Mesodermal cell (in vitro differentiated cells): ENCODE results near the gene IZUMO1. TPM values are rescaled to one million over a fixed set of nuclear protein-coding genes. Genes with fewer than 3 reads are reported as not detected.
"Not testable (repeated sequence)": the region's sequence is repeated elsewhere in the genome, so short reads cannot be mapped to it uniquely, and the experiment has no call there.

Experiments
- H3K27ac ChIP-seq: 2 replicates; pipeline ENCODE4 v1.7.0; 2013; ENCODE audit warnings: mild to moderate bottlenecking, low read depth, low read length, moderate library complexity; ENCODE audit not compliant: severe bottlenecking
- H3K36me3 ChIP-seq: 2 replicates; pipeline ENCODE4 v1.7.1; 2013; ENCODE audit warnings: mild to moderate bottlenecking, low read length, moderate library complexity; ENCODE audit not compliant: control insufficient read depth, insufficient read depth
- H3K4me1 ChIP-seq: one replicate; pipeline ENCODE4 v1.7.1; 2013; ENCODE audit warnings: mild to moderate bottlenecking, low read length; ENCODE audit not compliant: insufficient read depth, control insufficient read depth, poor library complexity, severe bottlenecking
- H3K4me3 ChIP-seq: 2 replicates; pipeline ENCODE4 v1.7.0; 2013; ENCODE audit warnings: low read length, control low read depth, mild to moderate bottlenecking; ENCODE audit not compliant: insufficient read depth, poor library complexity, severe bottlenecking; ENCODE audit errors: extremely low read depth
- H3K9me3 ChIP-seq: 2 replicates; pipeline ENCODE4 v1.7.1; 2013; ENCODE audit warnings: mild to moderate bottlenecking, low read length, moderate library complexity; ENCODE audit not compliant: control insufficient read depth
- WGBS, 2 experiments: methylation state at CpG; one replicate each; pipeline ENCODE4 v1.1.5; 2013; ENCODE audit warnings: missing lambda C conversion rate in 2 of 2; ENCODE audit not compliant: insufficient coverage in 2 of 2; 5-methylcytosine and 5-hydroxymethylcytosine counted together
- polyA plus RNA-seq, 2 experiments: library from polyadenylated mRNA; stranded (reverse); fragments of 50-300 nt; gene quantifications; one replicate each; pipeline ENCODE4 v1.2.3, GENCODE V29; 2013

The IZUMO1 gene
- polyA plus RNA-seq (2013, experiment 1 of 2) = 0.55 TPM
- polyA plus RNA-seq (2013, experiment 2 of 2) = 0.20 TPM

GRCh38 chr19:48746738-48747575 is at the start of gene IZUMO1:
TSS of gene IZUMO1 (minus strand) at chr19:48746909. CDS start at chr19:48745859, 1,050 bp downstream.
- H3K4me3 ChIP-seq = peak within 1 kb of the TSS; percentile 54
- no peaks in the 10 kb centered on the region for H3K9me3 ChIP-seq
- 9 to 16% methylated on average over 16 to 24 of the region's 31 CpGs for WGBS, 2 experiments
- no peaks in the 10 kb centered on the region for H3K36me3 ChIP-seq
- no peaks in the 10 kb centered on the region for H3K4me1 ChIP-seq
- peak within 1 kb of the TSS; percentile 91 for H3K27ac ChIP-seq

GRCh38 chr19:48795685-48796070 is 49.0 kb upstream of the IZUMO1 start:
- H3K27ac ChIP-seq = peak overlapping the region; percentile 41
- WGBS, 2 experiments = 82 to 83% methylated on average over 2 of the region's 2 CpGs
- H3K4me3 ChIP-seq = no peak overlapping the region
- no peaks in the 10 kb centered on the region for H3K36me3 ChIP-seq
- peaks cover 8% of the 10 kb centered on the region for H3K4me1 ChIP-seq
- no peaks in the 10 kb centered on the region for H3K9me3 ChIP-seq

GRCh38 chr19:48795055-48795684 is 48.5 kb upstream of the IZUMO1 start:
- Histone ChIP-seq H3K4me1 (peaks cover 8% of the 10 kb centered on the region), H3K9me3 (no peaks in the 10 kb centered on the region), H3K36me3 (no peaks in the 10 kb centered on the region), H3K4me3 (peak overlapping the region; percentile 44), H3K27ac (no peak overlapping the region)
- WGBS, 2 experiments = 1 to 4% methylated on average over 32 to 34 of the region's 38 CpGs

GRCh38 chr19:48794291-48794690 is 47.6 kb upstream of the IZUMO1 start:
- Histone ChIP-seq H3K27ac (no peak overlapping the region), H3K9me3 (no peaks in the 10 kb centered on the region), H3K4me1 (peaks cover 6% of the 10 kb centered on the region), H3K4me3 (no peak overlapping the region), H3K36me3 (no peaks in the 10 kb centered on the region)
- WGBS, 2 experiments = 86 to 95% methylated on average over 5 to 6 of the region's 6 CpGs

GRCh38 chr19:48793271-48793670 is 46.6 kb upstream of the IZUMO1 start:
- H3K27ac ChIP-seq = no peak overlapping the region
- 79 to 86% methylated on average over 4 to 6 of the region's 8 CpGs for WGBS, 2 experiments
- H3K36me3 ChIP-seq = no peaks in the 10 kb centered on the region
- no peaks in the 10 kb centered on the region for H3K4me1 ChIP-seq
- no peaks in the 10 kb centered on the region for H3K9me3 ChIP-seq
- H3K4me3 ChIP-seq = no peak overlapping the region

GRCh38 chr19:48787331-48787730 is 40.6 kb upstream of the IZUMO1 start:
- H3K27ac ChIP-seq, H3K4me3 ChIP-seq, H3K9me3 ChIP-seq, H3K4me1 ChIP-seq, H3K36me3 ChIP-seq: not testable (repeated sequence)
- 88 to 95% methylated on average over 8 of the region's 9 CpGs for WGBS, 2 experiments

- H3K4me1 ChIP-seq, H3K36me3 ChIP-seq, H3K27ac ChIP-seq, H3K9me3 ChIP-seq, H3K4me3 ChIP-seq: not testable (repeated sequence)
- 85 to 96% methylated on average over 5 to 7 of the region's 7 CpGs for WGBS, 2 experiments
Measured at GRCh38 chr19:48786422-48786821, 39.7 kb upstream of the IZUMO1 start.

- no peaks in the 10 kb centered on the region for H3K9me3 ChIP-seq
- 78 to 89% methylated on average over 3 of the region's 5 CpGs for WGBS, 2 experiments
- H3K27ac ChIP-seq = no peak overlapping the region
- peaks cover 7% of the 10 kb centered on the region for H3K4me1 ChIP-seq
- no peaks in the 10 kb centered on the region for H3K36me3 ChIP-seq
- H3K4me3 ChIP-seq = no peak overlapping the region
Measured at GRCh38 chr19:48784527-48784926, 37.8 kb upstream of the IZUMO1 start.

GRCh38 chr19:48780631-48781391 is 34.1 kb upstream of the IZUMO1 start:
- no peak overlapping the region for H3K4me3 ChIP-seq
- H3K9me3 ChIP-seq = no peaks in the 10 kb centered on the region
- H3K36me3 ChIP-seq = no peaks in the 10 kb centered on the region
- no peak overlapping the region for H3K27ac ChIP-seq
- peaks cover 7% of the 10 kb centered on the region for H3K4me1 ChIP-seq
- 87 to 88% methylated on average over 11 to 14 of the region's 14 CpGs for WGBS, 2 experiments

GRCh38 chr19:48779636-48780035 is 32.9 kb upstream of the IZUMO1 start:
- no peaks in the 10 kb centered on the region for H3K36me3 ChIP-seq
- no peaks in the 10 kb centered on the region for H3K9me3 ChIP-seq
- no peak overlapping the region for H3K27ac ChIP-seq
- WGBS, 2 experiments = no CpG with 5 or more reads among the region's 1 CpG
- no peak overlapping the region for H3K4me3 ChIP-seq
- peaks cover 7% of the 10 kb centered on the region for H3K4me1 ChIP-seq
